GM18907 (cell line): ENCODE results near the gene OR2T3.
"Not testable (repeated sequence)": the region's sequence is repeated elsewhere in the genome, so short reads cannot be mapped to it uniquely, and the experiment has no call there.

ENCODE experiments used
- ATAC-seq: cut with Tn5 transposase; IDR thresholded peaks from one replicate; pipeline ENCODE4 v1.9.1; 2021; ENCODE audit warnings: mild to moderate bottlenecking, moderate library complexity; ENCODE audit not compliant: unreplicated experiment

Gene OR2T3, protein sequence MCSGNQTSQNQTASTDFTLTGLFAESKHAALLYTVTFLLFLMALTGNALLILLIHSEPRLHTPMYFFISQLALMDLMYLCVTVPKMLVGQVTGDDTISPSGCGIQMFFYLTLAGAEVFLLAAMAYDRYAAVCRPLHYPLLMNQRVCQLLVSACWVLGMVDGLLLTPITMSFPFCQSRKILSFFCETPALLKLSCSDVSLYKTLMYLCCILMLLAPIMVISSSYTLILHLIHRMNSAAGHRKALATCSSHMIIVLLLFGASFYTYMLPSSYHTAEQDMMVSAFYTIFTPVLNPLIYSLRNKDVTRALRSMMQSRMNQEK

GRCh38 chr1:248473051-248473450 is at the start of gene OR2T3:
Gene OR2T3 (plus strand): TSS chr1:248473351. CDS start chr1:248473351, 0 bp downstream.
- ATAC-seq, result not testable (repeated sequence)

DNA sequence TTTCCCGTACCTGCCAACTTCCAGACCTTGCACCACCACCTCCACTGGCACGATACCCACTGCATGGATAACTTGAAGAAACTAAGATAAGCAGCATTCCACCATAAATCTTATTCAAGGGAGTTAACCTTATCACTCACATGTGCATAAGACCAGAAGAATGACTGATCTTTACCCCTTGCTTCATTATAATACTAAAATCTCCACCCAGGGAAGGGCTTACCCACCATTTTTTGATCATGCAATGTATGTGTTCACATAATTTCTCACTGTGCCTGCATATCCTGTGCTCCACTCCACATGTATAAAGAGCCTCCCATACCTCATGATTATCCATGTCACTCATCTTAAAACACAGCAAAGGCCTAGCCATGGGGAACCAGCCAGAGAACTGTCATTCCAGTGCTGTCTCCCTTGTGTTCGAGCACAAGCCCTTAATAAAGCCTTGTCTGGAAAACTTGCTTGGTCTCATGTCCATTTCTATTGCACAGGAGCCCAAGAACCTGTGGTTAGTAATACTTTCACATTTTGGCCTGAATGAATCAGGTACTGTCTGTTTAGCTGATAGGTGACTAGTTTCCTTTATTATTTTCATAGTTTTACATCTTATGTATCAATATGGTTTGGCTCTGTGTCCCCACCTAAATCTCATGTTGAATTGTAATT is 45.5 kb upstream of the OR2T3 start:
- ATAC-seq, result peak; percentile 51

GRCh38 chr1:248428192-248428533 is 45.0 kb upstream of the OR2T3 start:
- ATAC-seq, result peak; percentile 97

DNA sequence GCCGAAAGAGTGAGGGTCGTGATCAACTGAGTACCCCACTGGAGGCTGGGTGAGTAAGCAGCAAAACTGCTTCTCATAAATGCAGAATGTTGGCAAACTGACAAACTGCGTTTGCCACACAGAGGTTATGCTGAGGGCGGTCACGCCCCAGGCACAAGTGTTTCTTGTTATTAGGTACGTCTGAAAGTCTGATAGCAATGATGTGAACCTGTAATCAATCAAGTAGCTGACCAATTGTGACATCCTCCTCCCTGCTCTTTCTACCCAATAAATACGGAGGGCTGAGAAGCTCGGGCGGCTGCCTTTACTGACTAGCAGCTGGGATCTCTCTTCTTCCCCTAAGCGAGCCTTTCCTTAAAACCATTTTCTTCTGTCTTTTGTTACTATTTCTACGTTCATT is 41.5 kb upstream of the OR2T3 start:
- ATAC-seq, result not testable (repeated sequence)

- ATAC-seq, result not testable (repeated sequence)
Measured at GRCh38 chr1:248432201-248432600, 41.0 kb upstream of the OR2T3 start.

GRCh38 chr1:248433811-248434415 is 39.2 kb upstream of the OR2T3 start:
- ATAC-seq, result not testable (repeated sequence)

DNA sequence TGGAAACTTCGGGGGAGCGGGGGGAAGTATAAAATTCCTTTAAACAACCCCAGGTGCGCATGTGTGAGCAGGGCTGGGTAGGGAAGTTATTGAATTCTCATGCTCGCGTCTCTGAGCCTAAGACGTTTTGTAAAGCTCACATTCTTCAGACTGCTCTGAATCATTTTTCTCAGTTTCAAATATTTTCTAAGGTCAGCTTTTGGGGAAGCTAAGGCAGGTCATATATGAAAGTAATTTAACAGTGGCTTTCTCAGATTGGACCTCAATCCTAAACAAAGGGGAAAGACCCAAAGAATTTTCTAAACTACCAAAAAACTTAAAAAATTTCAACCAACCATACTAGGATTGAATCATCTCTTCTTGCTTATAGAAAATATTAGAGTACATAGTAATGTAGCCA is 38.2 kb upstream of the OR2T3 start:
- ATAC-seq, result peak; percentile 62

DNA sequence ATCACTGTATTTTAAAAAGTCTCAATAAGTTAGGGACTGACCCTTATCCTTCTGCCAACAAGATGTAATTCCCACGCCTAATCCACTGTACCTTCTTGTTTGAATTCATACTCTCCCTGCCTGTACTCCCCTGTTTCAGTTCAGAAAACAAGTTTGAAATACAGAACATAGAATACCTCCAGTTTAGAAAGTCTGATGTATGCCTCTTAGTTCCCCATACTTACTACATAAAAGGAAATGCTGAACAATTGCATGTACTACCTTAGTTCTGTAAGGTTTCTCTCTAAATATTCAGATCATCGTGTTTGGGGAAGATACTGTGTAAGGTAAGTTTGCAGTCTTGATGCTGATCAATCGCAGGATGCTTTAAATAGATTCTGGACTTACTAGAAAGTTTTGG is 36.8 kb upstream of the OR2T3 start:
- ATAC-seq, result not testable (repeated sequence)

GRCh38 chr1:248438668-248439067 is 34.5 kb upstream of the OR2T3 start:
- ATAC-seq, result peak; percentile 44

DNA sequence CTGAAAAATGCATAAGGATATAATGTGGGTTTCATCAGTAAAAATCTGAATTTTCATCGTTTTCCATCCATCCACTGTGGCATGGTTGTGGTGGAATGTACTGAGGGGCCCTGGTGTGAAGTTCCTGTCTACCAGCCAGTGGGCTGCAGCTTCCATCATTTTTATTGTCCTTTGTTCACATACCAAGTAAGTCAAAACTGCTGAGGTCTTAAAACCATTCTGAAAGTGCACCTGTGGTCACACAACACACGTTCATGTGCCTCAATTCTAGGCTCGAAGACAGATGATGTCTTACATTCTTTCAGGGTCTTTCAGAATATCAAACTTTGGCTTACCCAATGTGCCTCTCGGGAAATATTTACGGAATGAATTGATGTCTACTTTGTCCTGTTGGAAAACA is 33.9 kb upstream of the OR2T3 start:
- ATAC-seq, result not testable (repeated sequence)

DNA sequence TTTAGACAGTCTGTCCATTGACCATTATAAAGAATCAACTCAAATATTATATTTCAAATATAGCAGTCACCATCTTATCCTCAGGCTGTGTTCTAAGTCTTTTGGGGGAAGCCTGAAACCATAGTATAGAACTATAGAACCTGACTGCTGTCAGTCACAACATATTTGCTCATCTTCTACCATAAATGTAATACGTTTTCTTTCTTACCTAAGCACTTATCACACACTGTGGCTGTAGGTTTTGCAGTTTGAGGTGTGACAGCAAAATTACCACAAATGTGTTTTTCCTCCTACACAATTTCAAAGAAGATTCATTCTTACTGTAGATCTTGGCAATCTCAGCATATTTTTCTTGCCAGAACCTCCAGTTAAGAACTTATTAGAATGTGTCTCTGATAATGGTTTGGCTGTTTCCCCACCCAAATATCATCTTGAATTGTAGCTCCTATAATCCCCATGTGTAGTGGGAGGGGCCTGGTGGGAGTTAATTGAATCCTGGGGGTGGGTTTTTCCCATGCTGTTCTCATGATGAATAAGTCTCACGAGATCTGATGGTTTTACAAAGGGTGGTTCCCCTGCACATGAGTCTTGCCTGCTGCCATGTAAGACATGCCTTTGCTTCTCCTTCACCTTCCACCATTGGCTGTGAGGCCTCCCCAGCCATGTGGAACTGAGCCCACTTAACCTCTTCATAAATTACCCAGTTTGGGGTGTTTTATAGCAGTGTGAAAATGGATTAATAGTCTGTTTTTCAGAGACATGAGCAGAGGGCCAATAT is 30.5 kb upstream of the OR2T3 start:
- not testable (repeated sequence) for ATAC-seq

- not testable (repeated sequence) for ATAC-seq
Measured at GRCh38 chr1:248444603-248445002, 28.5 kb upstream of the OR2T3 start.

DNA sequence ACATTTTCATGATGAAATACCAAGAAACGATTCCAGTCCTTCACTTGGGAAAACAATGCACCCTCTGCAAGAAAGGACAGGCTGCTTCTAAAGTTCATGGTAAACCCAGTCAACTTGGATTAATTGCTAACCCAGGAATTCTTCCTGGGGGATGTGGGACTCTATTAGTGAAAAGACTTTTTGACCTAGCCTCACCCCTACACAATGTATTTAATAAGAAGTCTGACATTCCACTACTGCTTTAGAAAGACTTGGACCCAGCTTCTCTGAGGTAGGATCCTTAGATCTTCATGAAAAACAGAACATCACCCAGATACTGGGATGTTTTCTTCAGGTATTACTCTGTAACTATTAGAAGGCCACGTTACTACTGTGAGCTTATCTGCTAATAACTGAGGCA is 27.8 kb upstream of the OR2T3 start, which contains the start of gene OR2T2:
Gene OR2T2, plus strand, starts transcription at position 239 of the 400 bp plus-strand sequence. CDS start 7,161 bp downstream, outside the sequence.
- not testable (repeated sequence) for ATAC-seq

- ATAC-seq, result peak; percentile 74
Measured at GRCh38 chr1:248448409-248449074, 24.6 kb upstream of the OR2T3 start.

- ATAC-seq, result not testable (repeated sequence)
Measured at GRCh38 chr1:248449821-248450465, 23.2 kb upstream of the OR2T3 start.

DNA sequence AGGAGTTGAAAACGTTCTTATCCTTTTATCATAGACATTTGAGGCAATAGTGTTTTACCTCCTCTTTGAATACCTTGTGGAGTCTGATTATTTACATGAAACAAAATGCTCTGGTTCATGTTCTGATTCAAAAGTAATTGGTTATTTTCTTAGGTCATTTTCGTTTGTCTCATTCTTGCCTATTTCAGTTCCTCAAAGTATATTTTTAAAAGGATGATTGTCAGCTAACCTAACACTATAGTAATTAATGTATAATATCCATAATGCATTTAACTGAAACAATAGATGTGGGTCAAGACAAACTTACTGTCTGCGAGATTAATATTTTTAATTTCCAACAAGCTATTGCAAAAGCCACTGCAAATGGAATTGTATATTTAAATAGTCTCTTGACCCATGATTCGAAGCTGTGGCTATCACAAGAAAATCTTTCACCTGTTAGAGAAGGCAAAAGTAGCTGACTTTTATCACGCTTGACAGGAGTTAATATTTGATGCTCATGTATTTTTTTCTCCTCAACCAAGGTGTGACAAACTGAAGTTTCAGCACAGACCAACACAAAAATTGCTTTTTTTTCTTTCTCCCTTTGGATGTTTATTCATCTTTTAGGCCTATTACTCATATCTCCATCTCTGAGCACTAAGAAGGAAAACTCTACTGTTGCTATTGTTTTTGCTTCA is 22.5 kb upstream of the OR2T3 start:
- ATAC-seq, result peak; percentile 62

GRCh38 chr1:248453619-248454018 is 19.5 kb upstream of the OR2T3 start:
- ATAC-seq, result not testable (repeated sequence)

GRCh38 chr1:248455045-248455444 is 18.1 kb upstream of the OR2T3 start:
- ATAC-seq, result not testable (repeated sequence)

- ATAC-seq, result not testable (repeated sequence)
Measured at GRCh38 chr1:248456635-248457034, 16.5 kb upstream of the OR2T3 start.
